Measurements from ENCODE around the gene CAPS.

- TF ChIP-seq, protein P1, sequence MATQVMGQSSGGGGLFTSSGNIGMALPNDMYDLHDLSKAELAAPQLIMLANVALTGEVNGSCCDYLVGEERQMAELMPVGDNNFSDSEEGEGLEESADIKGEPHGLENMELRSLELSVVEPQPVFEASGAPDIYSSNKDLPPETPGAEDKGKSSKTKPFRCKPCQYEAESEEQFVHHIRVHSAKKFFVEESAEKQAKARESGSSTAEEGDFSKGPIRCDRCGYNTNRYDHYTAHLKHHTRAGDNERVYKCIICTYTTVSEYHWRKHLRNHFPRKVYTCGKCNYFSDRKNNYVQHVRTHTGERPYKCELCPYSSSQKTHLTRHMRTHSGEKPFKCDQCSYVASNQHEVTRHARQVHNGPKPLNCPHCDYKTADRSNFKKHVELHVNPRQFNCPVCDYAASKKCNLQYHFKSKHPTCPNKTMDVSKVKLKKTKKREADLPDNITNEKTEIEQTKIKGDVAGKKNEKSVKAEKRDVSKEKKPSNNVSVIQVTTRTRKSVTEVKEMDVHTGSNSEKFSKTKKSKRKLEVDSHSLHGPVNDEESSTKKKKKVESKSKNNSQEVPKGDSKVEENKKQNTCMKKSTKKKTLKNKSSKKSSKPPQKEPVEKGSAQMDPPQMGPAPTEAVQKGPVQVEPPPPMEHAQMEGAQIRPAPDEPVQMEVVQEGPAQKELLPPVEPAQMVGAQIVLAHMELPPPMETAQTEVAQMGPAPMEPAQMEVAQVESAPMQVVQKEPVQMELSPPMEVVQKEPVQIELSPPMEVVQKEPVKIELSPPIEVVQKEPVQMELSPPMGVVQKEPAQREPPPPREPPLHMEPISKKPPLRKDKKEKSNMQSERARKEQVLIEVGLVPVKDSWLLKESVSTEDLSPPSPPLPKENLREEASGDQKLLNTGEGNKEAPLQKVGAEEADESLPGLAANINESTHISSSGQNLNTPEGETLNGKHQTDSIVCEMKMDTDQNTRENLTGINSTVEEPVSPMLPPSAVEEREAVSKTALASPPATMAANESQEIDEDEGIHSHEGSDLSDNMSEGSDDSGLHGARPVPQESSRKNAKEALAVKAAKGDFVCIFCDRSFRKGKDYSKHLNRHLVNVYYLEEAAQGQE (IDR thresholded peaks at IDR 0.05; ENCODE audit: insufficient replicate concordance, low read depth) = no peak
- TF ChIP-seq POLR2AphosphoS5 (IDR thresholded peaks at IDR 0.05; ENCODE audit: low read depth) (no peak), GABPA (IDR thresholded peaks at IDR 0.05; ENCODE audit: low read depth) (no peak), SPI1 (IDR thresholded peaks at IDR 0.05; ENCODE audit: borderline replicate concordance, low read depth) (no peak)
- TF ChIP-seq, protein P2, sequence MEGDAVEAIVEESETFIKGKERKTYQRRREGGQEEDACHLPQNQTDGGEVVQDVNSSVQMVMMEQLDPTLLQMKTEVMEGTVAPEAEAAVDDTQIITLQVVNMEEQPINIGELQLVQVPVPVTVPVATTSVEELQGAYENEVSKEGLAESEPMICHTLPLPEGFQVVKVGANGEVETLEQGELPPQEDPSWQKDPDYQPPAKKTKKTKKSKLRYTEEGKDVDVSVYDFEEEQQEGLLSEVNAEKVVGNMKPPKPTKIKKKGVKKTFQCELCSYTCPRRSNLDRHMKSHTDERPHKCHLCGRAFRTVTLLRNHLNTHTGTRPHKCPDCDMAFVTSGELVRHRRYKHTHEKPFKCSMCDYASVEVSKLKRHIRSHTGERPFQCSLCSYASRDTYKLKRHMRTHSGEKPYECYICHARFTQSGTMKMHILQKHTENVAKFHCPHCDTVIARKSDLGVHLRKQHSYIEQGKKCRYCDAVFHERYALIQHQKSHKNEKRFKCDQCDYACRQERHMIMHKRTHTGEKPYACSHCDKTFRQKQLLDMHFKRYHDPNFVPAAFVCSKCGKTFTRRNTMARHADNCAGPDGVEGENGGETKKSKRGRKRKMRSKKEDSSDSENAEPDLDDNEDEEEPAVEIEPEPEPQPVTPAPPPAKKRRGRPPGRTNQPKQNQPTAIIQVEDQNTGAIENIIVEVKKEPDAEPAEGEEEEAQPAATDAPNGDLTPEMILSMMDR (IDR thresholded peaks at IDR 0.05; ENCODE audit: insufficient read depth, low read length) = no peak
Observed at GRCh38 chr19:5873617-5874199, 40.3 kb upstream of the CAPS start.
